ENCODE results near the gene OR52I2.

OR52I2 gene

GRCh38 chr11:4581443-4581842 lies at the start of gene OR52I2:
TSS of gene OR52I2 (plus strand) at chr11:4581743.
- no peak for DNase-seq (ENCODE audit: low read depth, low spot score)

GRCh38 chr11:4539603-4540219 lies 41.8 kb upstream of the OR52I2 start:
- peak; percentile 4 for DNase-seq (ENCODE audit: low read depth, low spot score)

- DNase-seq (ENCODE audit: low read depth, low spot score), result no peak
Measured at GRCh38 chr11:4541071-4541470, 40.5 kb upstream of the OR52I2 start.

- DNase-seq (ENCODE audit: low read depth, low spot score), result no peak
Measured at GRCh38 chr11:4543561-4543960, 38.0 kb upstream of the OR52I2 start.

- no peak for DNase-seq (ENCODE audit: low read depth, low spot score)
Measured at GRCh38 chr11:4544891-4545290, 36.7 kb upstream of the OR52I2 start, which contains the start of gene OR52M1. TSS of gene OR52M1 (plus strand) at chr11:4545191. CDS start at chr11:4545191, 0 bp downstream.

GRCh38 chr11:4546878-4547277 lies 34.7 kb upstream of the OR52I2 start:
- no peak for DNase-seq (ENCODE audit: low read depth, low spot score)

- DNase-seq (ENCODE audit: low read depth, low spot score), result no peak
Measured at GRCh38 chr11:4547416-4547815, 34.1 kb upstream of the OR52I2 start.

- no peak for DNase-seq (ENCODE audit: low read depth, low spot score)
Measured at GRCh38 chr11:4551346-4551979, 30.1 kb upstream of the OR52I2 start.

GRCh38 chr11:4559527-4560440 lies 21.8 kb upstream of the OR52I2 start:
- DNase-seq (ENCODE audit: low read depth, low spot score), result no peak

GRCh38 chr11:4560467-4560866 lies 21.1 kb upstream of the OR52I2 start:
- DNase-seq (ENCODE audit: low read depth, low spot score), result no peak

GRCh38 chr11:4565371-4565770 lies 16.2 kb upstream of the OR52I2 start:
- no peak for DNase-seq (ENCODE audit: low read depth, low spot score)

GRCh38 chr11:4569075-4569474 lies 12.5 kb upstream of the OR52I2 start:
- DNase-seq (ENCODE audit: low read depth, low spot score), result no peak

- DNase-seq (ENCODE audit: low read depth, low spot score), result no peak
Measured at GRCh38 chr11:4576880-4577279, 4.7 kb upstream of the OR52I2 start.

- DNase-seq (ENCODE audit: low read depth, low spot score), result no peak
Measured at GRCh38 chr11:4577761-4578160, 3.8 kb upstream of the OR52I2 start.

GRCh38 chr11:4578624-4579023 lies 2.9 kb upstream of the OR52I2 start:
- no peak for DNase-seq (ENCODE audit: low read depth, low spot score)

GRCh38 chr11:4580124-4580523 lies 1.4 kb upstream of the OR52I2 start:
- no peak for DNase-seq (ENCODE audit: low read depth, low spot score)

GRCh38 chr11:4589017-4589416 lies 7.5 kb downstream of the OR52I2 start:
- no peak for DNase-seq (ENCODE audit: low read depth, low spot score)

- DNase-seq (ENCODE audit: low read depth, low spot score), result no peak
Measured at GRCh38 chr11:4593739-4594138, 12.2 kb downstream of the OR52I2 start, which contains the start of gene OR52I1. TSS of gene OR52I1 (plus strand) at chr11:4594039. CDS start at chr11:4594039, 0 bp downstream.

GRCh38 chr11:4605057-4605456 lies 23.5 kb downstream of the OR52I2 start:
- DNase-seq (ENCODE audit: low read depth, low spot score), result no peak

GRCh38 chr11:4606231-4607015 lies 24.9 kb downstream of the OR52I2 start:
- no peak for DNase-seq (ENCODE audit: low read depth, low spot score)

GRCh38 chr11:4607096-4607495 lies 25.6 kb downstream of the OR52I2 start:
- DNase-seq (ENCODE audit: low read depth, low spot score), result no peak

All from activated CD4-positive, CD25-positive, alpha-beta regulatory T cell treated with anti-CD3 and anti-CD28 coated beads, Interleukin-2, amount 50 U/mL, for 16 hours (primary cell).